ENCODE data around the gene GIMAP1.

GRCh38 chr7:150719960-150720891 is 3.8 kb downstream of the GIMAP1 start:
- no peak for TF ChIP-seq CTCF (IDR thresholded peaks at IDR 0.05 in 2 of 3, conservative IDR thresholded peaks at IDR 0.05 in 1 of 3; ENCODE audit: borderline replicate concordance in 1 of 3, insufficient read depth in 1 of 3, low read depth in 2 of 3, low read length in 2 of 3)
- TF ChIP-seq SP1 (IDR thresholded peaks at IDR 0.05; ENCODE audit: low read depth): no peak
- no peak for TF ChIP-seq SRF (IDR thresholded peaks at IDR 0.05; ENCODE audit: low read depth)
- TF ChIP-seq REST (IDR thresholded peaks at IDR 0.05; ENCODE audit: low read depth): no peak
- TF ChIP-seq MAX (IDR thresholded peaks at IDR 0.05): no peak

All from HCT116 (cell line).